GM21723 (cell line): ENCODE data around the gene PHF2.
"Not testable (repeated sequence)": the region's sequence is repeated elsewhere in the genome, so short reads cannot be mapped to it uniquely, and the experiment has no call there.

Experiments used
- ATAC-seq: cut with Tn5 transposase; IDR thresholded peaks from one replicate; pipeline ENCODE4 v1.9.1; 2021; ENCODE audit warnings: mild to moderate bottlenecking, moderate library complexity; ENCODE audit not compliant: unreplicated experiment

The PHF2 gene

DNA sequence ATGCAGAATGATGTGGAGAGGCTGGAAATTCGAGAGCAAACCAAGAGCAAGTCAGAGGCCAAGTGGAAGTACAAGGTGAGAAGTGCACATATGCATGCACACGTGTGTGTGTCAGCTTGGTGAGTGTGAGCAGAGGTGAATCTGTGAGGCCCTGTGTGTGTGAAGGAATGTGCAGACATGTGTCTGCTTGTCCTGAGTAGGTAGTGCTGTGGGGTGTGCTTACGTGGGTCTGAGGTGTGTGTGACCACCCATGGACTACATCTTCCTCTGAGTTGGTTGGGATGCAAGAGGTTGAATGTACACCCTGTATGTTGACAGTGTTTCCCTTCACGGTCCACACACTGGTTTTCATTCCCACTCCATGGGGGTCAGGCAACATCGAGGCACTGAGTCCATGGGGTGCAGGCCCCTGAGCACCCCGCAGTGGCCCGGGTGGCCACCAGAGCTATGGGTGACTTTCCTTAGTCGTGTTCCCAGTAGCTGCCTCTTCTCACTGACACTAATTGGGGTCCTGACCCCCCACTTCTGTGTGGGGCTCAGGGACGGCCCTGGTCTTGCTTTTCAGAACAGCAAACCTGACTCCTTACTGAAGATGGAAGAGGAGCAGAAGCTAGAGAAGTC, 86.7 kb downstream of the PHF2 start:
- ATAC-seq = no peak

DNA sequence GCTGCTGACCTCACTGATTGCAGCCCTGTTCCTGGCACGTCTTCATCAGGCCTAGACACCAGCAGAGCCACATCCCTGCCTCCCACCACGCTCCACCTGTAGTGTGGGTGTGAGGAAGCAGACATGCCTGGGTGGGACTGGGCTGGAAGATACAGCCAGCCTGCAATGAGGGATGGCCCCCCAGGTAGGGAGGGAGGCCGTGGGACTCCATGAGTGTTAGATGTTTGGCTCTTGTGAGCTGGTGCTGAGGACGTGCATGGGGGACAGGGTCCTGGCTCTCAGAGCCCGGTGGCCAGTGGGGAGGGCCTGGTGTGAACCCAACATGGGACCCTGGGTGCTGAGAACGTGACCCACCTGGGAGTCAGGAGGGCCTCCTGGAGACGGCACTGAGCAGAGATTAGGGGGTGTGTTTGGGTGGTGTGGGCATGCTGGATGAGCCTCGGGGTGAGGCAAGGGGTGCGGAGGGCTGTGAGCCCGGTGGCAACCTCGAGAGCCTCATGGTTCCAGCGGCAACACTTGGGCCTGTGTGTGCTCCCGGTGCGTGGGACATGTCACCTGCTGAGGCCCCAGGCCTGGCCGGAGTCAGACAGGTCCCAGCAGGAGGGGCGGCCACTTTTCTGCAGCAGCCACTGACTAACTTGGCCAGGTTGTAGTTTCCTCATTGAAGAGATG, 87.6 kb downstream of the PHF2 start:
- ATAC-seq = no peak

DNA sequence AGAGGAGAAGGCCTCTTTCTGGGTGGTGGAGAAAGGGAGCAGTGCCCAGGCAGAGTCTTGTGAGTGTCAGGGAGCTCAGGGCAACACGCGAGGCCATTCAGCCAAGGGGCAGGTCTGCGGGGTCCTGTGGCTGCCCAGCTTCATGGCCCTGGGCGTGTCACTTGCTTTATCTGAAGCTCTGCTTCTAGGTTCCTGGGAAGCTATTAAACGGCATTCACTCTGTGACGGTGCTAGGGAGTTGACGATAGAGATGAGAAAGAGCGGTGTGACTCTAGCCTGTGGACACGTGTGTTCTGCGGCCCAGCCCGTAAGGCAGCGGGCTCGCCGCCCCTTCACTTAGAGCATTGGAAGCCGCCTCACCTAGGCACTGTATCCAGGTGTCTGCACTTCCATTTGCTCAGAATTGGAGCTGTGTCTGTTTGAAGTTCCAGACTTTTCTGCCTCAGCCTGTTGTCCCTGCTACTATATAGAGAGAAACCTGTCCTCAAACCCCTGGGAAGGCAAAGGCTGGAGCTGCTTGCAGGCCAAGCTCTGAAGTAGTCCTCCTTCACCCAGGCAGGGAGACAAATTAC, 88.3 kb downstream of the PHF2 start:
- no peak for ATAC-seq

DNA sequence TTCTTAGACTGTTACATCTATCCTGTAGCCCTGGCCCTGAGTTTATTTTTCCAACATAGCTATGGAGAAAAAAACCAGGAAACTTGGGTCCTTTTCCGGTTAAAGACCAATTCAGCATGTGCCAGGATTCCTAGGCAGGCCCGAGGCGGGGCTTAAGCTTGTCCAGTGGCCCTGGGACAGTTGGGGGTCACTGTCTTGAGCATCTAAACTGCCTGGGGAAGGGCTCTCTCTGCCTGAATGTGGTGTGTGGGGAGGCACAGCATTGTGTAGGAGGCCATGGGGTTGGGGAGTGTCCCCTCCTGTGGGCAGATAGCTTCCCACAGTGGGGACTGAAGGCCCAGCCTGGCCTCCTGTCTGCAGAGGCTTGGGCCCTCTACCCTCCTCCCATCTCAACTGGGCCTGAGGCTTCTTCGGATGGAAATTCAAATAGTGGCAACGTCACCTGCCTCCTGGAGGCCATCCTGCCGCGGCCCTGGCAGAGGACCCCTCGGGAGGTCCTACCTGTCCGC, 88.8 kb downstream of the PHF2 start:
- no peak for ATAC-seq

DNA sequence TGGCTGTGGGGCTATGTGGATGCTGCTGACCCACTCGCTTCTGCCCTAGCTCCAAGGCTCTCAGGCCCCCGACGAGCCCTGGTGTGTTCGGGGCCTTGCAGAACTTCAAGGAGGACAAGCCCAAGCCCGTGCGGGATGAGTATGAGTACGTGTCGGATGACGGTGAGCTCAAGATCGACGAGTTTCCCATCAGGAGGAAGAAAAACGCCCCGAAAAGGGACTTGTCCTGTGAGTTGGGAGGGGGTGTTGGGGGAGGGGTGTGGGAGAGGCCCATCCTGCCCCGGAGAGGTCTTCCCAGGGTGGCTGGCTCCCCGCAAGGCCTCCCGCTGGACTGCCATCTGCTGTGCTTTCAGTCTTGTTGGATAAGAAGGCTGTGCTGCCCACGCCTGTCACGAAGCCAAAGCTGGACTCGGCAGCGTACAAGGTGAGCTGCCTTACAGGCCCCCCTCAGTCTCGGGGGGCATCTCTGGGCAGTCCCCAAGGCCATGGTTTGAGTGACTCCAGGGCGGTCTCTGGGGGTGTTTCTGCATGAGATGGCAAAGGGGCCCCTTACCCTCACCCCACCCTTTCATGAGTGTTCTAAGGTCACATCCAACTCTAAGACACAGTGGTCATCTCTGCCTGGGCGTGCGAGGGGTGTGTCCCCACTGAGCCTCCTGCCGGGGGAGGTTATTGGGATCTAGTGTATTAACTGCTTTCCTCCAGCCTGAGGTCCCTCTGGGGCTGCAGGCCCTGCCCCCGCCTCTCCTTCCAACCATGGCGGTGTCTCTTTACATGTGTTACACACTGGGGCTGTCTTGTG, 89.5 kb downstream of the PHF2 start:
- ATAC-seq = no peak

DNA sequence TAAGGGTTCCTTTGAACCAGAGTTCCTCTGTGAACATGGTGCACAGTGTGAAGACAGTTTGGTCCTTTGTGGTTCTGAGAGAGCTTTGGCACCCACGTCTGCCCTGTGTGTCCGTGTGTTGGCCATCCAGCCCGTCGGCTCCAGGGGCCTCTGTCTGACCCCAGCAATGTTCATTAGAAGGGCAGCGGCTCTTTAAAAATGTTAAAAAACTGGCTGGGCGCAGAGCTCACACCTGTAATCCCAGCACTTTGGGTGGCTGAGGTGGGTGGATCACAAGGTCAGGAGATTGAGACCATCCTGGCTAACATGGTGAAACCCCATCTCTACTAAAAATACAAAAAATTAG, 90.0 kb downstream of the PHF2 start:
- ATAC-seq = not testable (repeated sequence)

DNA sequence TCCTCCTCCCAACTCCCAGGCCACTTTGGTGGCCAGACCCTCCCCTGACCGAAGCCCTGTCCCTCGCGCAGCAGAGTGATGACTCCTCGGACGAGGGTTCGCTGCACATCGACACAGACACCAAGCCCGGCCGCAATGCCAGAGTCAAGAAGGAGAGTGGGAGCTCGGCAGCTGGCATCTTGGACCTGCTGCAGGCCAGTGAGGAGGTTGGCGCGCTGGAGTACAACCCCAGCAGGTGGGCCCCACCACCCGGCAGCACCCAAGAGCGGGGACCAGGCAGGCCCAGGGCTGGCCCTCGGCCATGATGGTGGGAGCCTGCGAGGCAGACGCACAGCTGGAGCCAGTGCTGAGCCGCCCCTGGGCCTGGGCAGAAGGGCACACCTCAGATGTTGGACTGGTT, 90.6 kb downstream of the PHF2 start:
- ATAC-seq = no peak

DNA sequence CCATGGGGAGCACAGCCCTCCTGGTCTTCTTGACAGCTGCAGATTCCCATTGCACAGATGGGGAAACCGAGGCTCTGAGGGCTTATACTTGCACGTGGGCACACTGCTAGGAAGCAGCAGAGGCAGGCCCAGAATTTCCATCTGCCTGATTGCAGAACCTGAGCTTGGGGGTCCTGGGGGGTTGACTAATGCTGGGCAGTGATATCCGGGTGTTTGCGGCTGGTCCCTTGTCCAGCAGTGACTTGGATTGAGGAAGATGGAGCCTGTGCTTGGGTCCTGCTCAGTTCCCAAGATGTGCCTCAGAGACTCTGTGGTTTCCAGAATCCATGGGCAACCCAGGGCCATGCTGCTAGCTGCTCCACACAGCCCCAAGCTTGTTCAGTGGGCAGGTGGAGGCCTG, 91.2 kb downstream of the PHF2 start:
- no peak for ATAC-seq

DNA sequence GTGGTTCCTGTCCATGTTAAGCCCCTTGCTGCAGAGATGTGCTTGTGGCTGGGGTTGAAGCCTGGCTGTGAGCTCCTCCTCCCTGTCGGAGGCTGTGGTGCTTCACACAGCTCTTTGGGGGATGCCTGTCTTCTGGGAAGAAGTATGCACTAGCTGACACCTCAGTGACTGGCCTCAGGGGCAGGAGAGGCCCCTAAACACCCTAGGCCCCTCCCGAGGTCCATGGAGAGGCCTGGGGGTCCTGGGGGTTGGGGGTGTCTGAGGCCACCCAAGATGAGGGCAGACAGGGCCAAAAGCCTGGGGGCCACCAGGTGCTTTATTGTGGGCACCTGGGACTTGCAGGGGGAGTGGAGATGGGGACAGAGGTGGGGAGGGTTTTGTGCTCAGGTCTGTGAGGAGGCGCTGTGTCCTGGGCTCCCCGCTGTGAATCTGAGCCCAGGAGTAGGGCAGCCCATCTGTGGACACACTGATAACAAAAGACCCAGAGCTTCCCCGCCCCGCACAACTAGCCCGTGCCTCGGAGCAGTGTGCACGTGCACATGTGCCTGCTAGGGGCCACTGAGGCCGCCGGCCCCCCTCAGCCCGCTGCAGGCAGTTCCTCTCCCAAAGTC, 92.0 kb downstream of the PHF2 start:
- no peak for ATAC-seq

DNA sequence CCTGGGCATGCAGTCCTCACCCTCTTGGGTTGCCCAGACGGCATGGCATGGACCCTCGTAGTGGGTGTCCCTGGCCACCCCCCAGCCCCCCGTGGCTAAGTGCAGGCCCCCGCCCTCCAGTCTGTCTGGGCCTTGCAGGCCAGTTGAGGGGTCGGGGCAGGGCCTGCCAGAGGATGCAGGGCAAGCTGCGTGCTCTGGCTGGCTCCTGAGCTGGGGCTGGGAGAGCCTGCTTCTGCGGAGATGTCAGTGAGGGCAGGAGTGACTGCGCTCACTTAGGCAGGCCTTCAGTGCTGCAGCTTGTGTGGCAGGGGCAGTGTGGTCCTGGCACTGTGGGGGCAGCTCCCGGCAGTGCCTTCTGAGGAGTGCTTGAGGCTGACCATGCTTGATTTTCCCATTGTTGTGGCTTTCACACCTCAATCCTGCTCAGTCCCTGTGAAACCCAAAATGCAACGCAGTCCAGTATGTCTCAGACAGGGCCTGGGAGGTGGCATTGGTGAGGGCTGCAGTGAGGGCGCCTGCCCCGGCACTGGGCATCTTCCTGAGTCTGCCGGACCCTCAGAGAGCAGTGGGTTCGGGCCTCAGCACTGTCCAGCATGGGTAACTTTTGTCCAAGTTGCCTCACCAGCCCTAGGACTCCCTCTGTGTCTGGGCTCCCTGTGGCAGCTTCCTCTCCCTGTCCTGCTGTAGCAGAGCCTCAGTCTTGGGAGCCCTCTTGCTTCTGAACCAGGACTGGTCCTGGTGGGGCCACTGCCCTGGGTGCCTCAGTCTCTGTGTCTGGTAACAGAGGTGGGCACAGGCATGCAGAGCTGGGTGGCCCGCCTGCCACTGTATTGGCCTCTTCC, 93.0 kb downstream of the PHF2 start:
- no peak for ATAC-seq

DNA sequence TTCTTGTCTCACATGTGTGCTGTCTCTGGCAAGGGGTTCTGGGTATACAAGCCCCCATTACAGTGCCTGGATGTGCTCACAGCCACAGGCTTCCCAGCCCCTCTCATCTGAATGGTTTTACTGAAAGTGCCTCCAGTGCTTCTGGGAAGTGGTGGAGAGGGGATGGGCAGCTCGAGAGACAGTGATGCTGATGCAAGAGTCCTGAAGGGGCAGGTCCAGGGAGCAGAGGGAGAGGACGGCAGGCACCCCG, 93.5 kb downstream of the PHF2 start:
- ATAC-seq = no peak

DNA sequence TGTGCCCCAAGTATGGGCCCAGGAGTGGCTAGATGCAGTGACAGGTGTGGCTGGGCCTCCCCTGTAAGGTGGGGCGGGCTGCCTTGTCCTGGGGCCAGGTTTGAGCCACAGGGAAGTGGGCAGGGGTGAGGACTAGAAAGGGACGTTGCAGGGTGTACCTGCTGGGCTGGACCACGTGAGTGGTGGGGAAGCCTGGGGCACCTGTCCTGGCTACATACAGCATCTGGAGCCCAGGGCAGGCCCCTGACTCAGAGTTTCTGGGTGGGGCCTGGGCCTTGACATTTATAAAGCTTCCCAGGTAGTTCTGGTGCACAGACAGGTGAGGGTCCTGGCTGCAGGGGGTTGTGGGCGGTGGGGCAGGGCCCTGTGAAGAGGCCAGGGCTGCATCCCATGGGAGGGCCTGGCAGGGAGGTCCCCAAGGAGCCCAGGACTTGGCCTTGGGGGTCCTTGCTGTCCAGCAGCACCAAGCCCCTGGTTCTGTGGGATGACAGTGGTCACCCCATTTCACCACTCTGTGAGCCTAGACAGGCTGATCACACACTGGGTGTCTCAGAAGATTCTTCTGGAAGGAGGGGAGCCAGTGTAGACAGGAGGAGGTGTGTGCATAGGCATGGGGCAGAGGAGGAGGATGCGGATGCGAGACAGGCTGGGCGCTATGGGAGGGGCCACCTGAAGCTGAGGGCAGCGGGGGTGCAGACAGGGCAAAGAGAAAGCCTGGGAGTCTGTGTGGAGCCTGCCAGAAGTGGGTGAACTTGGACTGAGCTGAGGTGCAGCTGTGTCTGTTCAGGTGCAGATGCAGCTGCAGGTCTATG, 94.0 kb downstream of the PHF2 start:
- ATAC-seq = no peak

DNA sequence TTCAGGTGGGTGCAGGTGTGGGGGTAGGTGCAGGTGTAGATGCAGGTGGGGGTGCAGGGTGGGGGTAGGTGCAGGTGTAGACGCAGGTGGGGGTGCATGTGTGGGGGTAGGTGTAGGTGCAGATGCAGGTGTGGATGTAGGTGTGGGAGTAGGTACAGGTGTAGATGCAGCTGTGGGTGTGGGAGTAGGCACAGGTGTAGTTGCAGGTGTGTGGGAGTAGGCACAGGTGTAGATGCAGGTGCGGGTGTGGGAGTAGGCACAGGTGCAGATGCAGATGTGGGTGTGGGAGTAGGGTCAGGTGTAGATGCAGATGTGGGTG, 94.6 kb downstream of the PHF2 start:
- ATAC-seq = no peak

DNA sequence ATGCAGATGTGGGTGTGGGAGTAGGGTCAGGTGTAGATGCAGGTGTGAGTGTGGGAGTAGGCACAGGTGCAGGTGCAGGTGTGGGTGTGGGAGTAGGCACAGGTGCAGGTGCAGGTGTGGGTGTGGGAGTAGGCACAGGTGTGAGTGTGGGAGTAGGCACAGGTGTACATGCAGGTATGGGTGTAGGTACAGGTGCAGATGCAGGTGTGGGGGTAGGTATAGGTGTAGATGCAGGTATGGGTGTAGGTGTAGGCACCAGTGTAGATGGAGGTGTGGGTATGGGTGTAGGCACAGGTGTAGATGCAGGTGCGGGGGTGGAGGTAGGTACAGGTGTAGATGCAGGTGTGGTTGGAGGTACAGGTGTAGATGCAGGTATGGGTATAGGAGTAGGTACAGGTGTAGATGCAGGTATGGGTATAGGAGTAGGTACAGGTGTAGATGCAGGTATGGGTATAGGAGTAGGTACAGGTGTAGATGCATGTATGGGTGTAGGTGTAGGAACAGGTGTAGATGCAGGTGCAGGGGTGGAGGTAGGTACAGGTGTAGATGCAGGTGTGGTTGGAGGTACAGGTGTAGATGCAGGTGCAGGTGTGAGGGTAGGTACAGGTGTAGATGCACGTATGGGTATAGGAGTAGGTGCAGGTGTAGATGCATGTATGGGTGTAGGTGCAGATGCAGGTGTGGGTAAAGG, 96.1 kb downstream of the PHF2 start:
- not testable (repeated sequence) for ATAC-seq

DNA sequence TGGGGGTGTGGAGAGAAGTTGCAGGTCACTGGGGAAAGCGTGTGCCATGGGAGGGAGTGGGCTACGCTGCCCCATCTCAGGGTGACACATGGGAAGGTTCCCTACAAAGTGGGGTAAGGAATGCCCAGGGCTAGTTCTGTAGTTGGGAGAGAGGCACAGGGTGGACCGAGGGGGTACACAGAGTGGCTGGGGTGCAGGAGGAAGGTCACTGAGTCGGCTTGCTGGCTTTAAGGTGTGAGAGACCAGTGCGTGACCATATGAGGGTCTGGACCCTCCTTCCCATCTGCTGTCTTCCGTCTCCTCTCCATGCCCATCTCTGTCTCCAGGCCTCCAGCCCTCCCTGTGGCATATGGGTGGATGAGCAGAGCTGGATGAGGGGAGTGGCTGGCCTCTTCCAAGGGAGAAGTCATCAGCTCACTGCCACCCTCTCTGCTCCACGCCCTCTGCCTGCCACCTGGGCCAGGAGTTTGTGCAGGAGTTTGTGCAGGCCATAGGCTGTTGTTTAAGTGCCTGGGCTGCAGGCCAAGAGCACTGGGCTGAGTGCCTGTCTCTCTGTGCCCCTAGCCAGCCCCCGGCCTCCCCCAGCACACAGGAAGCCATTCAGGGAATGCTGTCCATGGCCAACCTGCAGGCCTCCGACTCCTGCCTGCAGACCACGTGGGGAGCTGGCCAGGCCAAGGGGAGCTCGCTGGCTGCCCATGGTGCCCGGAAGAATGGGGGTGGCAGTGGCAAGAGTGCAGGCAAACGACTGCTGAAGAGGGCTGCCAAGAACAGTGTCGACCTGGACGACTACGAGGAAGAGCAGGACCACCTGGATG, 96.8 kb downstream of the PHF2 start:
- ATAC-seq = no peak

DNA sequence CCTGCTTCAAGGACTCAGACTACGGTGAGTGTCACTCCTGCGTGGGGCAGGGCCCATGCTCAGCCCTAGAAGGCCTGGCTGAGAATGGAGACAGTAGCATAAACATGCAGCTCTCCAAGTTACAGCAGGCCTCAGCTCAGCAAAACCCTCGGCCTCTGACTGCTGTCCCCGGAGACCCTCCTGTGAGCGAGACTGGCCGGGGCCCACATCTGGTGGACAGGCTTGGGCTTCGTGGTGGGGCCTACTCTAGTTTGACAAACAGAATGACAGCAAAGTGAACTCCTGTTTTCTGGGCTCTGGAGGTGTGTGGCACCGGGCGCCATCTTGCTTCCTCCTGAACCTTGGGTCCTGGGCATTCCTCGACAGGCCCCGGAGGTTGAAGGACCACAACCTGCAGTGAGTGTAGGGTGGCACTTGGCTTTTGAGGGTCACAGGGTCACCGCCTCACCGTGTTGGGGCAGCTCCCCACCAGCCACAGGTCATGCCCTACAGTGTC, 97.5 kb downstream of the PHF2 start:
- no peak for ATAC-seq

DNA sequence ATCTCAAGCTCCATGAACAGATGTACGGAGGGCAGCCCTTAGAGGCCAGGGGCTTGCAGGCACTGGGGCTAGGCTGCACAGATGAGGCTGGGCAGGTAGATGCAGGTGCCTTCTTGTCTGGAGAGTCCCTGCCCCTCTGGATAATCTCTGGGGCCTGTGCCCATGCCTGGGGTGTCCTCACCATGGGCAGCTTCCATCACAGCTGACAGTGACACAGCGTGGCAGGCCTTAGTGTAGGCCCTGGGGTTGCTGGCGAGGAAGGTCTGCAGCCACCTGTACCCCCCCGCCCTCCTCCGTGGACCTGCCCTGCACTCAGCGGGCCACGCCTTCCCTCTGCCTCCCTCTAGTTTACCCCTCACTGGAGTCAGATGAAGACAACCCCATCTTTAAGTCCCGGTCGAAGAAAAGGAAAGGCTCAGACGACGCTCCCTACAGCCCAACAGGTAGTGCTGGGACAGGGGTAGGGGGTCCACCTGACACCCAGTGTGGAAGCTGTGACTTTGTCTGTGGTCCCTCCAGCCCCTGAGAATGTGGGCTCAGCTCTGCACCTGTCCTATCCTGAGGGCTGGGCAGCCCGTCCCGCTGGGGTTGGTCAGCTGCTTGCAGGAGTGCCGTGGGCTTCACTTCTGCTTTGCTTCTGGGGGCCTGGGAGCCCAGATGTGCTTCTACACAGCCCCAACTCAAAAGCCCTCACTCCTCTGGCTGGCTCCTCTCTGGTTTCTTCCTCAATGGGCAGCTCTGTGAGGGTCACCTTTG, 98.4 kb downstream of the PHF2 start:
- no peak for ATAC-seq
